ENCODE data around the gene ROR1.

DNA sequence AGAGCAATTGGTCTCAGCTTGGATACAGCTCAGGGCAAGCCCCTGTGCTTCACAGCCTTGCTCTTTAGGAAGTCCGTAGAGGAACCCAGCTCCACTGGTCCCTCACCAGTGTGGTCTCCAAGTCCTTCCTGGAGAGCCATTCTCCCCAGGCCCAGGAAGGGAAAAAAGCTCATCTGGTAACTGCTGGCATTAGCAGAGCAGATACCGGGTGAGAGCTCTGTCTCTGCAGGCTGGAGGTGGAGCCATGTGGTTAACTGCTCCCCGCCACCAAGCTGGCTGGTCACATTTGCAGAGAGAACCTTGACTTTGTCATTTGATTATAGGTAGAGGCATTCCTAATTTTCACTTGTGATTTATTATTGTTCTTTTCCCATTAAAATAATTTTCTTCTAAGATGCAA, 169.6 kb downstream of the ROR1 start:
- TF ChIP-seq, protein P1, sequence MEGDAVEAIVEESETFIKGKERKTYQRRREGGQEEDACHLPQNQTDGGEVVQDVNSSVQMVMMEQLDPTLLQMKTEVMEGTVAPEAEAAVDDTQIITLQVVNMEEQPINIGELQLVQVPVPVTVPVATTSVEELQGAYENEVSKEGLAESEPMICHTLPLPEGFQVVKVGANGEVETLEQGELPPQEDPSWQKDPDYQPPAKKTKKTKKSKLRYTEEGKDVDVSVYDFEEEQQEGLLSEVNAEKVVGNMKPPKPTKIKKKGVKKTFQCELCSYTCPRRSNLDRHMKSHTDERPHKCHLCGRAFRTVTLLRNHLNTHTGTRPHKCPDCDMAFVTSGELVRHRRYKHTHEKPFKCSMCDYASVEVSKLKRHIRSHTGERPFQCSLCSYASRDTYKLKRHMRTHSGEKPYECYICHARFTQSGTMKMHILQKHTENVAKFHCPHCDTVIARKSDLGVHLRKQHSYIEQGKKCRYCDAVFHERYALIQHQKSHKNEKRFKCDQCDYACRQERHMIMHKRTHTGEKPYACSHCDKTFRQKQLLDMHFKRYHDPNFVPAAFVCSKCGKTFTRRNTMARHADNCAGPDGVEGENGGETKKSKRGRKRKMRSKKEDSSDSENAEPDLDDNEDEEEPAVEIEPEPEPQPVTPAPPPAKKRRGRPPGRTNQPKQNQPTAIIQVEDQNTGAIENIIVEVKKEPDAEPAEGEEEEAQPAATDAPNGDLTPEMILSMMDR (IDR thresholded peaks at IDR 0.05; ENCODE audit: borderline replicate concordance, extremely low read depth, low read length, poor library complexity, severe bottlenecking), result no peak
- no peak for TF ChIP-seq EZH2 (IDR thresholded peaks at IDR 0.05; ENCODE audit: borderline replicate concordance, low read depth, low read length, severe bottlenecking)
